Epithelial cell of esophagus (primary cell): ENCODE results near the gene GAB1.

Source experiments
- DNase-seq: peaks from one replicate; pipeline ENCODE4 v3.0.0; 2010; ENCODE audit warnings: low read depth
- H3K4me3 ChIP-seq: 2 replicates; pipeline ENCODE4 v1.5.1; 2011; ENCODE audit warnings: mild to moderate bottlenecking, low read length, control low read depth
- CTCF ChIP-seq: IDR thresholded peaks from 2 replicates; pipeline ENCODE4 v1.5.1; 2011; ENCODE audit warnings: low read depth, mild to moderate bottlenecking, low read length, control low read depth, inconsistent platforms; ENCODE audit not compliant: insufficient read depth; ENCODE audit errors: missing control alignments

The GAB1 gene

GRCh38 chr4:143363332-143363731 lies 26.7 kb downstream of the GAB1 start:
- no peak for DNase-seq
- H3K4me3 ChIP-seq: no peak overlapping the region
- TF ChIP-seq CTCF: no peak

- H3K4me3 ChIP-seq: no peak overlapping the region
- no peak for TF ChIP-seq CTCF
- no peak for DNase-seq
Observed at GRCh38 chr4:143364063-143364462, 27.4 kb downstream of the GAB1 start.

GRCh38 chr4:143367863-143368262 lies 31.2 kb downstream of the GAB1 start:
- no peak for TF ChIP-seq CTCF
- no peak for DNase-seq

GRCh38 chr4:143369552-143369951 lies 32.9 kb downstream of the GAB1 start:
- no peak for TF ChIP-seq CTCF
- no peak for DNase-seq
- H3K4me3 ChIP-seq: no peak overlapping the region

More at GRCh38 chr4:143367863-143368262, 31.2 kb downstream of the GAB1 start:
- H3K4me3 ChIP-seq: no peak overlapping the region

GRCh38 chr4:143372093-143372915 lies 35.6 kb downstream of the GAB1 start:
- no peak overlapping the region for H3K4me3 ChIP-seq
- DNase-seq: no peak
- no peak for TF ChIP-seq CTCF

- DNase-seq: no peak
- no peak for TF ChIP-seq CTCF
- no peak overlapping the region for H3K4me3 ChIP-seq
Observed at GRCh38 chr4:143374255-143374654, 37.6 kb downstream of the GAB1 start.

GRCh38 chr4:143374771-143375170 lies 38.1 kb downstream of the GAB1 start:
- no peak for DNase-seq
- no peak for TF ChIP-seq CTCF
- H3K4me3 ChIP-seq: no peak overlapping the region
